ENCODE data around the gene MYT1. TPM values are rescaled to one million over a fixed set of nuclear protein-coding genes. Genes with fewer than 3 reads are reported as not detected.

The MYT1 gene
- total and polyA plus RNA-seq, 2 of the 13 experiments (the other 11 are each of a cell fraction or from before 2014, with no cell fraction given): 0.58 to 2.5 TPM

DNA sequence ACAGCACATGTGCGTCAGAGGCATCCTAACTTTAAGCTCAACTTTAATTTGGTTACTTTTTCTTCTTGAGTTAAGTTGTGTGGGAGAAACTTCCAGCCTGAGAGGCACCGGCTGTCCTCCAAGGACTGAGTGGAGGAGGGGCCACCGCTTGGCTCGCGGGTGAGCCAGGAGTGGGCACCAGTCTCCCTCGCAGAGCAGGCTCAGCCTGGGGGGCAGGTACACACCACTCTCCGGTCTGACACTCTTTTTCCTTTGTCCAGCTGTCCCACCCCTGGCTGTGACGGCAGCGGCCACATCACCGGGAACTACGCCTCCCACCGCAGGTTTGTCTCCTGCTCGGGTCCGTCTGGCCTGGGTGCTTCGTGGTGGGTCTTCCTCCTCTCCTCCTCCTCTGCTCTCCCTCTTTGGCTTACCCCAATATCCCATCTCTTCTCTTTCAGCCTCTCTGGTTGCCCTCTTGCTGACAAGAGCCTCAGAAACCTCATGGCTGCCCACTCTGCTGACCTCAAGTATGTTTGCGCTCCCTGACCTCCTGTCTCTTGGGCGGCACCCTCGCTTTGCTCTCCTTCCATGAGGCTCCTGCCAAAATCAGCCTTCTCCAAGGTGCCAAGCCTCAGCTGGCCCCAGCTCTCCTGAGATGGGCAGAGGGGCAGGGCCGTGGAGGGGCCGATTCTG, 58.7 kb downstream of the MYT1 start (continued):
- TF ChIP-seq ZFP37 (CRISPR knock-in tag; IDR thresholded peaks at IDR 0.05; ENCODE audit: borderline replicate concordance) (peak; percentile 14; the same call in 1 of the 2 replicates), SOX13 (IDR thresholded peaks at IDR 0.05) (no peak), SOX13 (CRISPR knock-in tag; conservative IDR thresholded peaks at IDR 0.05 in 1 of 2, IDR thresholded peaks at IDR 0.05 in 1 of 2) (no peak), ELF1 (CRISPR knock-in tag; IDR thresholded peaks at IDR 0.05) (no peak), MLLT10 (CRISPR knock-in tag; IDR thresholded peaks at IDR 0.05) (no peak), ZNF367 (CRISPR knock-in tag; IDR thresholded peaks at IDR 0.05; ENCODE audit: borderline replicate concordance) (no peak), ZSCAN25 (CRISPR knock-in tag; IDR thresholded peaks at IDR 0.05) (no peak), ZSCAN12 (CRISPR knock-in tag; IDR thresholded peaks at IDR 0.05) (no peak), MED13 (CRISPR knock-in tag; IDR thresholded peaks at IDR 0.05) (0 out of 2 replicates have a peak, but pooled peaks have one; percentile 33), ZNF724P (CRISPR knock-in tag; IDR thresholded peaks at IDR 0.05; ENCODE audit: borderline replicate concordance) (no peak), FOXA1 (IDR thresholded peaks at IDR 0.05) (no peak), FOXA1 (CRISPR knock-in tag; IDR thresholded peaks at IDR 0.05) (no peak), TOE1 (CRISPR knock-in tag; IDR thresholded peaks at IDR 0.05) (no peak), ATF3 (CRISPR knock-in tag; IDR thresholded peaks at IDR 0.05) (no peak), NPAS2 (CRISPR knock-in tag; IDR thresholded peaks at IDR 0.05; ENCODE audit: borderline replicate concordance) (no peak), GTF2F1 (IDR thresholded peaks at IDR 0.05; ENCODE audit: low read length) (no peak), ZNF746 (CRISPR knock-in tag; IDR thresholded peaks at IDR 0.05) (no peak), HMGXB3 (CRISPR knock-in tag; IDR thresholded peaks at IDR 0.05; ENCODE audit: borderline replicate concordance) (no peak), ZBTB42 (CRISPR knock-in tag; IDR thresholded peaks at IDR 0.05) (no peak), KAT8 (CRISPR knock-in tag; IDR thresholded peaks at IDR 0.05) (no peak), HOXA3 (CRISPR knock-in tag; IDR thresholded peaks at IDR 0.05) (no peak), CBFB (CRISPR knock-in tag; IDR thresholded peaks at IDR 0.05) (no peak), ZNF674 (CRISPR knock-in tag; IDR thresholded peaks at IDR 0.05; ENCODE audit: low read depth) (no peak), KLF6 (CRISPR knock-in tag; IDR thresholded peaks at IDR 0.05) (no peak), ZNF234 (CRISPR knock-in tag; conservative IDR thresholded peaks at IDR 0.05) (peak; percentile 72; the same call in 1 of the 2 replicates)
- TF ChIP-seq, protein P1, sequence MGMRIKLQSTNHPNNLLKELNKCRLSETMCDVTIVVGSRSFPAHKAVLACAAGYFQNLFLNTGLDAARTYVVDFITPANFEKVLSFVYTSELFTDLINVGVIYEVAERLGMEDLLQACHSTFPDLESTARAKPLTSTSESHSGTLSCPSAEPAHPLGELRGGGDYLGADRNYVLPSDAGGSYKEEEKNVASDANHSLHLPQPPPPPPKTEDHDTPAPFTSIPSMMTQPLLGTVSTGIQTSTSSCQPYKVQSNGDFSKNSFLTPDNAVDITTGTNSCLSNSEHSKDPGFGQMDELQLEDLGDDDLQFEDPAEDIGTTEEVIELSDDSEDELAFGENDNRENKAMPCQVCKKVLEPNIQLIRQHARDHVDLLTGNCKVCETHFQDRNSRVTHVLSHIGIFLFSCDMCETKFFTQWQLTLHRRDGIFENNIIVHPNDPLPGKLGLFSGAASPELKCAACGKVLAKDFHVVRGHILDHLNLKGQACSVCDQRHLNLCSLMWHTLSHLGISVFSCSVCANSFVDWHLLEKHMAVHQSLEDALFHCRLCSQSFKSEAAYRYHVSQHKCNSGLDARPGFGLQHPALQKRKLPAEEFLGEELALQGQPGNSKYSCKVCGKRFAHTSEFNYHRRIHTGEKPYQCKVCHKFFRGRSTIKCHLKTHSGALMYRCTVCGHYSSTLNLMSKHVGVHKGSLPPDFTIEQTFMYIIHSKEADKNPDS (CRISPR knock-in tag; IDR thresholded peaks at IDR 0.05): peak; percentile 56; the same call in 1 of the 2 replicates

Data from HepG2 (cell line).